Loucy (cell line): ENCODE measurements around the gene TAS1R1.

ENCODE experiments used
- H2AFZ ChIP-seq: fragments of 200-600 bp; sonication (generic); 2 replicates; pipeline ENCODE4 v1.6.0; 2016; ENCODE audit warnings: antibody characterized with exemption, mild to moderate bottlenecking, low read length, moderate library complexity
- H3F3A ChIP-seq: fragments of 200-600 bp; 2 replicates; pipeline ENCODE4 v1.6.0; 2016; ENCODE audit warnings: antibody characterized with exemption, low read depth, mild to moderate bottlenecking
- H3K27me3 ChIP-seq: fragments of 200-600 bp; sonication (generic); 2 replicates; pipeline ENCODE4 v1.6.1; 2014; ENCODE audit warnings: low read length, mild to moderate bottlenecking; ENCODE audit not compliant: insufficient read depth, poor library complexity, severe bottlenecking
- H3K36me3 ChIP-seq: fragments of 200-600 bp; sonication (generic); 2 replicates; pipeline ENCODE4 v1.6.1; 2016; ENCODE audit warnings: low read length; ENCODE audit not compliant: insufficient read depth
- H3K4me1 ChIP-seq: fragments of 200-600 bp; sonication (generic); 2 replicates; pipeline ENCODE4 v1.5.1; 2014; ENCODE audit warnings: low read length, mild to moderate bottlenecking; ENCODE audit not compliant: insufficient read depth, poor library complexity, severe bottlenecking
- H3K4me2 ChIP-seq: fragments of 200-600 bp; sonication (generic); 2 replicates; pipeline ENCODE4 v1.6.0; 2014; ENCODE audit warnings: antibody characterized with exemption, low read length, low read depth, mild to moderate bottlenecking; ENCODE audit not compliant: poor library complexity, severe bottlenecking
- H3K4me3 ChIP-seq: fragments of 200-600 bp; sonication (generic); 2 replicates; pipeline ENCODE4 v1.5.1; 2014; ENCODE audit warnings: low read length, mild to moderate bottlenecking, mixed read lengths; ENCODE audit not compliant: poor library complexity, severe bottlenecking
- H3K79me2 ChIP-seq: fragments of 200-600 bp; sonication (generic); 2 replicates; pipeline ENCODE4 v1.6.1; 2014; ENCODE audit warnings: low read length; ENCODE audit not compliant: insufficient read depth
- H3K9ac ChIP-seq: fragments of 200-600 bp; sonication (generic); 2 replicates; pipeline ENCODE4 v1.6.0; 2014; ENCODE audit warnings: mild to moderate bottlenecking, low read depth, low read length, moderate library complexity; ENCODE audit not compliant: poor library complexity, severe bottlenecking
- H3K9me2 ChIP-seq: fragments of 200-600 bp; sonication (generic); replicated peaks from 2 replicates; pipeline ENCODE4 v1.6.1; 2016; ENCODE audit warnings: low read depth, low read length, mixed read lengths
- H3K9me3 ChIP-seq: fragments of 200-600 bp; sonication (generic); 2 replicates; pipeline ENCODE4 v1.6.1; 2014; ENCODE audit warnings: mild to moderate bottlenecking, antibody characterized with exemption, low read length, low read depth; ENCODE audit not compliant: insufficient read depth
- H4K20me1 ChIP-seq: fragments of 200-600 bp; sonication (generic); 2 replicates; pipeline ENCODE4 v1.6.0; 2014; ENCODE audit warnings: antibody characterized with exemption, low read length, mild to moderate bottlenecking; ENCODE audit not compliant: insufficient read depth, poor library complexity, severe bottlenecking
- CTCF ChIP-seq: fragments of 200-600 bp; sonication (generic); conservative IDR thresholded peaks from 2 replicates; pipeline ENCODE4 v1.5.1; 2014; ENCODE audit warnings: mild to moderate bottlenecking, antibody characterized with exemption, low read length
- EZH2phosphoT487 ChIP-seq: fragments of 200-600 bp; IDR thresholded peaks from 2 replicates; pipeline ENCODE4 v1.6.1; 2018; ENCODE audit warnings: antibody characterized with exemption, mild to moderate bottlenecking, moderate library complexity, borderline replicate concordance

TAS1R1 gene

DNA sequence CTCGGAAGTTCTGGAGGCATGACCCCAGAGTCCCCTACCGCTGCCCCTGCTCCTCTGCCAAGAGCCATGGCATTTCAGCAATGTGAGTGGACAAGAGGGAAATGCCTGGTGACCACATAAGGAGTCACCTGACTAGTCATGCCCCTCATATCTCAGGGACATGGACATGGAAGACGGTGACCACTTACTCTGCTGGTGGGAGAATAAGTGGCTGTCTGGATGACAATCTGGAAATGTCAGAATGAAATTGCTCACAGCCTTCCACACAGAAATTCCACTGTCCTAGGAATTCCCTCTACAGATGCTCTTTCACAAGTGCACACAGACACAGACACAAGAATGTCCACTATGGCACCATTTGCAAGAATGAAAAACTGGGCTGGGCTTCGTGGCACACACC lies 39.3 kb upstream of the TAS1R1 start:
- no peak overlapping the region for H3K9ac ChIP-seq
- no peaks in the 10 kb centered on the region for H3K79me2 ChIP-seq
- no peaks in the 10 kb centered on the region for H3K36me3 ChIP-seq
- H3K9me2 ChIP-seq: no peaks in the 10 kb centered on the region
- H2AFZ ChIP-seq: no peak overlapping the region
- H3F3A ChIP-seq: no peaks in the 10 kb centered on the region
- no peaks in the 10 kb centered on the region for H4K20me1 ChIP-seq
- no peaks in the 10 kb centered on the region for H3K4me1 ChIP-seq
- no peaks in the 10 kb centered on the region for H3K27me3 ChIP-seq
- no peak overlapping the region for H3K4me2 ChIP-seq
- H3K4me3 ChIP-seq: no peak overlapping the region
- TF ChIP-seq CTCF: no peak
- TF ChIP-seq EZH2phosphoT487: no peak
- H3K9me3 ChIP-seq: no peaks in the 10 kb centered on the region

- Histone ChIP-seq H2AFZ (no peak overlapping the region), H3K9me3 (no peaks in the 10 kb centered on the region), H3K27me3 (no peaks in the 10 kb centered on the region), H3K36me3 (no peaks in the 10 kb centered on the region), H3K4me1 (no peaks in the 10 kb centered on the region), H3K4me3 (no peak overlapping the region), H3K4me2 (no peak overlapping the region), H3K79me2 (no peaks in the 10 kb centered on the region), H3F3A (no peaks in the 10 kb centered on the region), H3K9me2 (no peaks in the 10 kb centered on the region), H3K9ac (no peak overlapping the region), H4K20me1 (no peaks in the 10 kb centered on the region)
- no peak for TF ChIP-seq CTCF
- TF ChIP-seq EZH2phosphoT487: no peak
These were observed 37.7 kb upstream of the TAS1R1 start for GRCh38 chr1:6517435-6517851.

DNA sequence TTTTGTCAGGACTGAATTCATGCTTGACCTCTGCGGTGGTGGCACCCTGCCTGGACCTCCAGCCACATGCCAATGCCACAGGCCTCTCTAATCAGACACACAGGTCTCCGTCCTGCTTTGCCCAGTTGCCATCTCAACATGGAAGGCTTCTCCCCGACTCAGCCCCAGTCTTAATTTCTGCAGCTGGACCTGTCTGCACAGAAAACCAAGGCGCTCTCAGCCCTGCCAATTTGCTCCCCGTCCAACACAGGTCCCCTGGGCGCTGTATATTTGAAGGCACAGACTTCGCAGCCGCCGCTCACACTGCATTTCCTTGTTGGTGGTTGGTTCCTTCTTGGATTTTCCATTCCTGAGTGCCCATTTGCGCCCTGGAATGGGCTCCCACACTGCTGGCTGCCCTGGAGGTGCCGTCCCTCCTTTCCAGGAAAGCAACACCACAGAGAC lies 35.6 kb upstream of the TAS1R1 start:
- H3K4me2 ChIP-seq: no peak overlapping the region

More for the DNA sequence above, 35.6 kb upstream of the TAS1R1 start:
- H3K79me2 ChIP-seq: no peaks in the 10 kb centered on the region
- no peaks in the 10 kb centered on the region for H3K27me3 ChIP-seq
- H3K9me3 ChIP-seq: no peaks in the 10 kb centered on the region
- TF ChIP-seq CTCF: no peak
- TF ChIP-seq EZH2phosphoT487: no peak
- H3K4me1 ChIP-seq: no peaks in the 10 kb centered on the region
- H4K20me1 ChIP-seq: no peaks in the 10 kb centered on the region
- H3K36me3 ChIP-seq: no peaks in the 10 kb centered on the region
- H3K9ac ChIP-seq: no peak overlapping the region
- H3K9me2 ChIP-seq: no peaks in the 10 kb centered on the region
- H3F3A ChIP-seq: no peaks in the 10 kb centered on the region
- H3K4me3 ChIP-seq: no peak overlapping the region
- no peak overlapping the region for H2AFZ ChIP-seq
